Measurements from ENCODE around the gene TCF7L1.

The TCF7L1 gene

DNA sequence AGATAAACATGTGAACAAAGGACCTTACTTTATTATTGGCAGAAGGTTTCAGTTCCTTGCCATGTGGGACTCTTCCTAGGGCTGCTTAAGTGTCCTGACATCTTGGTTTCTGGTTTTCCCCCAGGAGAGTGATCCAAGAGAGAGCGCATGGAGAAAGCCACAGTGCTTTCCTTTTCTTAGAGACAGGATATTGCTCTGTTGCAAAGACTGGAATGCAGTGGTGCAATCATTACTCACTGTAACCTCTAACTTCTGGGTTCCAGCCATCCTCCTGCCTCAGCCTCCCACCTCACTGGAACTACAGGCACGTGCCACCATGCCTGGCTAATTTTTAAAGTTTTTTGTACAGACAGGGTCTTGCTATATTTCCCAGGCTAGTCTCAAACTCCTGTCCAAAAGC is 38.1 kb upstream of the TCF7L1 start:
- no peak for TF ChIP-seq CTCF (IDR thresholded peaks at IDR 0.05; ENCODE audit: control insufficient read depth, insufficient read depth, low read depth, low read length, missing control alignments)
- DNase-seq (ENCODE audit: low read depth) = no peak
- H3K4me3 ChIP-seq (ENCODE audit: control insufficient read depth, low read depth, low read length) = no peak overlapping the region

DNA sequence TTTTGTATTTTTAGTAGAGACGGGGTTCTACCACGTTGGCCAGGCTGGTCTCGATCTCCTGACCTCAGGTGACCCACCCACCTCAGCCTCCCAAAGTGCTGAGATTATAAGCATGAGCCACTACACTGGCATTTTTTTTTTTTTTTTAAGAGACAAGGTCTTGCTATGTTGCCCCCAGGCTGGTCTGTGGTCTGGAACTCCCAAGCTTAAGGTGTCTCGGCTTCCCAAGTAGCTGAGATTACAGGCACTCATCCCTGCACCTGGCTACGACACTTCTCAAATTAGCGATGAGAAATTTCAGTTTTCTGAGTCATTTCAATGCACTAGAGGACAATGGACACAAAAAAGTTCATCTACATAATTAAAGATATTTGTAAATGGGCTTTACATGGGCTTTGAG is 36.6 kb upstream of the TCF7L1 start:
- no peak overlapping the region for H3K4me3 ChIP-seq (ENCODE audit: control insufficient read depth, low read depth, low read length)
- TF ChIP-seq CTCF (IDR thresholded peaks at IDR 0.05; ENCODE audit: control insufficient read depth, insufficient read depth, low read depth, low read length, missing control alignments) = no peak
- DNase-seq (ENCODE audit: low read depth) = no peak

DNA sequence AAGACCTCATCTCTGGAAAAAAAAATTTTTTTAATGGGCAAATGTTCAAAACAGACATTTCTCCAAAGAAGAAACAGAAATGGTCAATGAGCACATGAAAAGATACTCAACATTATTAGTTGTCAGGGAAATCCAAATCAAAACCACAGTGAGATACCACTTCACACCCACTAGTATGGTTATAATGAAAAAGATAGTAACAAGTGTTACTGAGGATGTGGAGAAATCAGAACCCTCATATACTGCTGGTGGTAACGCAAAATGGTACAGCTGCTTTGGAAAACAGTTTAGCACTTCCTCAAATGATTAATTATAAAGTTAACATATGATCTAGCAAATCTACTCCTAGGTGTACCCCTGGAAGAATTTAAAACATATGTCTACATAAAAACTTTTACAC is 29.0 kb upstream of the TCF7L1 start:
- TF ChIP-seq CTCF (IDR thresholded peaks at IDR 0.05; ENCODE audit: control insufficient read depth, insufficient read depth, low read depth, low read length, missing control alignments) = no peak
- no peak overlapping the region for H3K4me3 ChIP-seq (ENCODE audit: control insufficient read depth, low read depth, low read length)
- no peak for DNase-seq (ENCODE audit: low read depth)

DNA sequence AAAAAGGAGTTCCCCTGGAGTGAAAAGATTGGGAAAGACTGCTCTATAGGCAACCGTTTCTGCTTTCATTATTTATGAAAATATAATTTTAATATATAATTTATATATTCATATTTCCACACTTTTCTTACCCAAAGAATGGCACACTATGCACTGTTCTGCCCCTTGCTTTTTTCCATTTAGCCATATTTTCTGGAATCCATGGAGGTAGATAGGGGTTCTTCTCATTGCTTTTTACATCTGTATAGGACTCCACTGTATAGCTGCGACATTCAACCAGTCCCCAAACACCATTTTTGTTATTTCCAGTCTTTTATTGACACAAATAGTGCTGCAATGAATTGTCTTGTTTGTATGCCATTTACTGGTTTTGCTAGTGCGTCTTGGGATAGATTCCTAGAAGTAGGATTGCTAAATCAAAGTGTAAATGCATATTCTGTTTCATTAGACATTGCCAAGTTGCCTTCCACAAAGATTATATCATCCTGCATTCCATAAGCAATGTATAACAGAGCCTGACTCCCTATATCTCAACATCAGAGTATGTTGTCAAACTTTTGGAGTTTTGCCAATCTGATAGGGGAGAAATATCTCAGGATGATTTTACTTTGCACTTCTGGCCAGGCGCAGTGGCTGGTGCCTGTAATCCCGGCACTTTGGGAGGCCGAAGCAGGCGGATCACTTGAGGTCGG is 26.6 kb upstream of the TCF7L1 start:
- no peak for TF ChIP-seq CTCF (IDR thresholded peaks at IDR 0.05; ENCODE audit: control insufficient read depth, insufficient read depth, low read depth, low read length, missing control alignments)
- no peak for DNase-seq (ENCODE audit: low read depth)
- H3K4me3 ChIP-seq (ENCODE audit: control insufficient read depth, low read depth, low read length) = no peak overlapping the region

DNA sequence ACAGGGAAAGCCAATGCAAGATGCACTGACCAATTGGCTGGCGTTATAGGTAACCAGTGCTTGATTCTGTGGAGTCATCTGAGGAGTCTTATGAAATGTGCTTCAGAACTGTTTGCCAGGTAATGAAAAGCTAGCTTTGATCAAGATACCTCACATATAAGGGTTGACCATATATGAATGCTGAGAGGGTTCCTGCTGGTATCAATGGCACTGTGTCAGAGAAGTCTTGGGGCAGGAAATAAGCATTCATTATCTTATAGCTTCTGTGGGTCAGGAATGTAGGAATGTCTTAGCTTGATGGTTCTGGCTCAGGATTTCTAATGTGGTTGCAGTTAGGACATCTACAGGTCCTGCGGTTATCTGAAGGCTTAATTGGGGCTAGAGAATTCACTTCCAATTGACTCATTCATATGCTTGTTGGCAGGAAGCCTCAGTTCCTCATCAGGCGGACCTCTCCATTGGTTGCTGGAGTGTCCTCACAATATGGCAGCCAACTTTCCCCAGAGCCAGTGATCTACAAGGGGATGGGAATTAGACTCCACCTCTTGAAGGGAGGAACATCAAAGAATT is 22.1 kb upstream of the TCF7L1 start:
- no peak overlapping the region for H3K4me3 ChIP-seq (ENCODE audit: control insufficient read depth, low read depth, low read length)
- TF ChIP-seq CTCF (IDR thresholded peaks at IDR 0.05; ENCODE audit: control insufficient read depth, insufficient read depth, low read depth, low read length, missing control alignments) = no peak
- no peak for DNase-seq (ENCODE audit: low read depth)

GRCh38 chr2:85111819-85112281 is 21.3 kb upstream of the TCF7L1 start:
- no peak overlapping the region for H3K4me3 ChIP-seq (ENCODE audit: control insufficient read depth, low read depth, low read length)
- DNase-seq (ENCODE audit: low read depth) = no peak
- no peak for TF ChIP-seq CTCF (IDR thresholded peaks at IDR 0.05; ENCODE audit: control insufficient read depth, insufficient read depth, low read depth, low read length, missing control alignments)
